ENCODE results near the gene DISP2. TPM values are rescaled to one million over a fixed set of nuclear protein-coding genes. Genes with fewer than 3 reads are reported as not detected.

DISP2 gene
- total and polyA plus RNA-seq, 9 of the 15 experiments (the other 6 are each of a cell fraction or from before 2014, with no cell fraction given), result 0.06 to 0.89 (median 0.15) TPM; not detected in 1

- Histone ChIP-seq H3K4me2 (ENCODE audit: insufficient read depth, low read length) (no peak overlapping the region), H3K9ac (ENCODE audit: insufficient read depth in 1 of 2, low read depth in 2 of 2, low read length in 2 of 2) (no peak overlapping the region; a peak in 1 of 4 replicates), H3K27me3 (ENCODE audit: control insufficient read depth in 2 of 2, insufficient read depth in 2 of 2, low read length in 2 of 2) (no peaks in the 10 kb centered on the region), H3K9me3 (replicated peaks; ENCODE audit: control insufficient read depth, insufficient read depth, low read depth, low read length) (no peaks in the 10 kb centered on the region), H3K4me1 (replicated peaks in 1 of 2; ENCODE audit: control insufficient read depth in 2 of 2, insufficient read depth in 2 of 2, low read length in 2 of 2) (peaks cover 46 to 69% of the 10 kb centered on the region in 2 experiments), H2AFZ (ENCODE audit: low read depth, low read length) (no peak overlapping the region), H3K4me3 (no peak overlapping the region), H4K20me1 (replicated peaks; ENCODE audit: control insufficient read depth, insufficient read depth, low read length) (no peaks in the 10 kb centered on the region; the same call in 1 of the 2 replicates), H3K36me3 (ENCODE audit: control insufficient read depth, insufficient read depth, low read length) (peaks cover 38% of the 10 kb centered on the region), H3K9me1 (ENCODE audit: control insufficient read depth, insufficient read depth, low read length) (no peaks in the 10 kb centered on the region), H3K27ac (ENCODE audit: extremely low read depth, low read depth, low read length) (no peak overlapping the region), H3K79me2 (ENCODE audit: control insufficient read depth, insufficient read depth, low read length) (peaks cover 21% of the 10 kb centered on the region)
- in situ Hi-C loops (cut with MboI) (no loop called here), intact Hi-C loops (cut with micrococcal nuclease) (no loop called here)
- no peak for DNase-seq (ENCODE audit: extremely low read depth in 1 of 4, low spot score in 3 of 4)
- no peak for ATAC-seq
- no peak for FAIRE-seq
- BruUV-seq (replicated peaks), result no TSS peak
- ChIA-PET CTCF (ENCODE audit: low intra/inter-chr PET ratio) (no interaction called here), POLR2A (interaction anchor here (0.5 to 5.1 kb wide), 10 partner anchors 9 to 445 kb away, joined by 3 to 30 read pairs (median 4); partner anchors contain the start of gene CCDC9B)
- WGBS (ENCODE audit: insufficient coverage, low coverage, missing lambda C conversion rate), result 67% methylated on average over 3 of the region's 3 CpGs
- TF ChIP-seq NCOR1 (IDR thresholded peaks at IDR 0.05) (no peak), IRF9 (tag; IDR thresholded peaks at IDR 0.05) (no peak), HBP1 (CRISPR knock-in tag; IDR thresholded peaks at IDR 0.05) (no peak), ZNF561 (CRISPR knock-in tag; conservative IDR thresholded peaks at IDR 0.05) (no peak), HINFP (tag; conservative IDR thresholded peaks at IDR 0.05; ENCODE audit: low read depth) (no peak), ILK (tag; IDR thresholded peaks at IDR 0.05; ENCODE audit: borderline replicate concordance, low read depth) (no peak), HIVEP1 (CRISPR knock-in tag; IDR thresholded peaks at IDR 0.05) (no peak), ZNF3 (CRISPR knock-in tag; IDR thresholded peaks at IDR 0.05) (no peak), U2AF2 (optimal IDR thresholded peaks at IDR 0.05; ENCODE audit: low read depth, low read length) (no peak), KAT7 (CRISPR knock-in tag; IDR thresholded peaks at IDR 0.05; ENCODE audit: borderline replicate concordance) (no peak), NONO (IDR thresholded peaks at IDR 0.05; ENCODE audit: low read depth in 2 of 2, low read length in 1 of 2) (no peak), GATAD2B (IDR thresholded peaks at IDR 0.05; ENCODE audit: borderline replicate concordance) (no peak), NR2C2 (CRISPR knock-in tag; IDR thresholded peaks at IDR 0.05) (no peak), NR2C2 (tag; IDR thresholded peaks at IDR 0.05) (no peak), STAT6 (CRISPR knock-in tag; IDR thresholded peaks at IDR 0.05) (no peak), GABPA (tag; conservative IDR thresholded peaks at IDR 0.05; ENCODE audit: low read depth) (no peak)
These were observed 29.8 kb upstream of the DISP2 start for GRCh38 chr15:40328176-40328575.

Measured in K562 (cell line).